Measurements from ENCODE around the gene LRIG3.
A peak's percentile ranks its signal among the peaks of the same experiment; 100 is the strongest.

The LRIG3 gene

DNA sequence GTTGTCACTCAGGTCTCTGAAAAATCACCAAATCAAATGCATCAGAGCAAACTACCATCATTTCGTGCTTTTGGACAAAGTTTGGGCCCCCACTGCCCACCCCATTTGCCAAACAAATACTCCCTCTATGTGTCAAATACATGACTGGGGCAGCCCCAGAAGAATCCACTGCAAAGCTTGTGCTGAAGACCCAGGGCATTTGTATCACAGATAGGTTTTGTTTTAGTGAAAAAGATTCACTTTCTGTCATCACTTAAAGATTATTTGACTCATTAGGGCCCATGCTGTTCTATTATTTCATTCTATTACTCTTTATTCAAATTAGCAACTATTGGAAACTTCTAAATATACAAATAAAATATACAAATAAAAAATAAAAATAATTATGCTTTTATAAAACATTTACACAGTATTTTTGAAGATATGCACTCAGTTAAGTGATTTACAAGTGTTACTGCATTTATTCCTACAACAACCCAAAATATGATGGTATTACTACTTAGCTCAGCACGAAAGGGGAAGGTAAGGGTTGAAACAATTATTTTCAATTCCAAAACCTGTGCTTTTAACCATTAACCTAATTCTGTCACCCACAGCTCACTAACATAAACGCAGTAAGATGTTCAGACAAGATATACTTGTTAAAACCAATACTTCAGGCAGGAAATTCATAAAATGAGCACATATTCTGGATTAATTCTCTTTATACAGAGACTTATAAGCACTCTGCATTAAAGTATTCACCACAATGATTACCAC is 36.5 kb downstream of the LRIG3 start:
- no peak for DNase-seq (ENCODE audit: low read depth)
- no peak overlapping the region for H3K4me3 ChIP-seq (ENCODE audit: low read depth, low read length)
- no peak for TF ChIP-seq CTCF (IDR thresholded peaks at IDR 0.05; ENCODE audit: control insufficient read depth, extremely low read depth, insufficient read depth)

GRCh38 chr12:58882826-58883225 is 37.5 kb downstream of the LRIG3 start:
- H3K4me3 ChIP-seq (ENCODE audit: low read depth, low read length): no peak overlapping the region
- DNase-seq (ENCODE audit: low read depth): no peak
- TF ChIP-seq CTCF (IDR thresholded peaks at IDR 0.05; ENCODE audit: control insufficient read depth, extremely low read depth, insufficient read depth): no peak

DNA sequence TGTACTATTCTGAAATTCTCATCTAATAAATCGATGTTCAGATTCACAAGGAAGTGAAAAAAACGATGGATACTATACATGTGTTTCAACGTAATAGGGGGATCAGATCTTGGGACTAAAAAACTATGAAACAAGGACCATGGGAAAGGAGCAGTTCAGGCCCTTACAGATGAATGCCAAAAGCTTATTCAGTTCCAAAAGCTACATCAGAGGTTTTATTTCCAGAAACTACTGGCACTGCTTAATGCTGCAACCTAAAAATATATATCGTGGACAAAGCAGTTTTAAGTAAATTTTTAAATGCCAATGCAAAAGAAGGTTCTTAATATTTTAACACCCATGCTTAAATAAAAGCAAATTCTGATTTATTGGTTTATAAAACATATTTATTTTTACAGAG is 38.5 kb downstream of the LRIG3 start:
- no peak for TF ChIP-seq CTCF (IDR thresholded peaks at IDR 0.05; ENCODE audit: control insufficient read depth, extremely low read depth, insufficient read depth)
- DNase-seq (ENCODE audit: low read depth): no peak
- H3K4me3 ChIP-seq (ENCODE audit: low read depth, low read length): no peak overlapping the region

DNA sequence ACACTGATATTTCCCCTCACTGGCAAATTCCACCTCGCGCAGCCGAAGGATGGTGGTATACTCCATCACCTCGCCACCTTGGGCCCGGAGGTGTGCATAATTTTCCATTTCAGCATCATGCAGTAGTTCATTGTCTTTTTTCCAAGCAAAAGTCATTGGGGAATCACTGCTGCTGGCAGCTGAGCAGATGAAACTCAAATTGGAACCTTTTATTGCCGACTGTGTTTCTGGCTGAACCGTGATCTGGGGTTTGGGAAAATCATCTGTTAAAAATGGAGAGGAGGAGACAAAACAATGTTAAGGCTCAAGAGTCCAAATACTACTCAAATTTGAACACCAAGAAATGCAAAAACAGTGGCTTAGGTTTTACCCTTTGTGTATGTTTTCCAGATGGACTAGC is 39.7 kb downstream of the LRIG3 start:
- TF ChIP-seq CTCF (IDR thresholded peaks at IDR 0.05; ENCODE audit: control insufficient read depth, extremely low read depth, insufficient read depth): no peak
- H3K4me3 ChIP-seq (ENCODE audit: low read depth, low read length): no peak overlapping the region
- no peak for DNase-seq (ENCODE audit: low read depth)

DNA sequence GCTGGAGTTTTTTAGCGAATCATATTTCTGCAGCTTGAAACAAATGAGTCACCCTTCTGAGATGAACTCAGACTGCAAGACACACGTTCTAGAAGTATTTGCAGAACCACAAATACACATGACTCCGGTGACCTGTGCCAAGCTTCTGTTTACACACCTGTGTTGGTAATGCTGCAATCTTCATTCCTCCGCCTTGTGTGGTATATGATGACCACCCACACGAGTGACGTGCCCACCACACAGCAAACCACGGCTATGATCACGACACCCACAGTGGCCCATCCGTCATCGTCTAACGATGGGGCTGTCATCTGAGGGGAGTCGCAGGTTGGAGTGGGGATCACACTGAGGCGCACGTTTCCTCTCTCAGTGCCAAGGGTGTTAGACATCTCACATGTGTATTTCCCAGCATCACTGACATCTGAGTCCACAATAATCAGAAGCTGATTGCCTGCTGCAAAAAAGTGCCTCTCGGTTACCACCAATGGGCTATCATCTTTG is 43.0 kb downstream of the LRIG3 start:
- H3K4me3 ChIP-seq (ENCODE audit: low read depth, low read length): no peak overlapping the region
- peak; percentile 96 for DNase-seq (ENCODE audit: low read depth)
- TF ChIP-seq CTCF (IDR thresholded peaks at IDR 0.05; ENCODE audit: control insufficient read depth, extremely low read depth, insufficient read depth): no peak

GRCh38 chr12:58873496-58873895 is 46.8 kb downstream of the LRIG3 start:
- no peak for DNase-seq (ENCODE audit: low read depth)
- TF ChIP-seq CTCF (IDR thresholded peaks at IDR 0.05; ENCODE audit: control insufficient read depth, extremely low read depth, insufficient read depth): no peak
- H3K4me3 ChIP-seq (ENCODE audit: low read depth, low read length): no peak overlapping the region

DNA sequence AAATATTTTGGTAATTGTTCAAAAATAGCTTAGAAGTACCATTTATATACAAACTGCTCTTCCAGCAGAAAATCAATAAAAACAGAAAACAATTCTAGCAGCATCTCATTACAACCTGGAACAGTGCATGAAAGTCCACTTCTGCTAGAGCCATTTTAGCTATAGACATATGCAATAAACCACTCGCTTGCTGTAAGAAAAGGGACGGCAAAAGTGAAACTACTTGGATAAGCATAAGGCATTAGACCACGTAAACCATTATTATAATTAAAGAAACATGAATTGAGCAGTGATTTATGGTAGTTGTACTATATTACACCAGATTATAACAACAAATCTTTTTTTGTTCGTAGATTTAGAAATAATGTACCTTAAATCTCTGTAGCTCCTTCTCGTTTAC is 48.7 kb downstream of the LRIG3 start:
- DNase-seq (ENCODE audit: low read depth): no peak
- H3K4me3 ChIP-seq (ENCODE audit: low read depth, low read length): no peak overlapping the region
- no peak for TF ChIP-seq CTCF (IDR thresholded peaks at IDR 0.05; ENCODE audit: control insufficient read depth, extremely low read depth, insufficient read depth)
